ENCODE measurements around the gene TSC22D2. TPM values are rescaled to one million over a fixed set of nuclear protein-coding genes. Genes with fewer than 3 reads are reported as not detected.

Gene TSC22D2
- total and polyA plus RNA-seq, 10 of the 15 experiments (the other 5 are each of a cell fraction or from before 2014, with no cell fraction given): 7.4 to 19.4 (median 10.9) TPM

- H3K4me2 ChIP-seq (ENCODE audit: control insufficient read depth, insufficient read depth): no peak overlapping the region
- FAIRE-seq: no peak
- ATAC-seq: no peak
- H3K27ac ChIP-seq (ENCODE audit: control insufficient read depth, insufficient read depth): no peak overlapping the region
- 79% methylated on average over 3 of the region's 3 CpGs for WGBS (ENCODE audit: insufficient coverage, insufficient replicate concordance, low lambda C conversion rate, missing lambda C conversion rate)
- RAD21 ChIA-PET (ENCODE audit: unreplicated experiment): interaction anchor here (1.0 to 3.3 kb wide), 3 partner anchors 10 to 12 kb away, joined by 3 to 17 read pairs (median 4); partner anchors contain the start of gene TSC22D2
- no peak for DNase-seq (ENCODE audit: low read depth, low spot score)
- H3K36me3 ChIP-seq (ENCODE audit: control insufficient read depth in 2 of 2, insufficient read depth in 2 of 2, low read length in 1 of 2): no peaks in the 10 kb centered on the region
- no peak overlapping the region for H3K9ac ChIP-seq (ENCODE audit: control insufficient read depth, insufficient read depth, low read length)
- POLR2A ChIA-PET: interaction anchor here (1.3 to 4.2 kb wide), 2 partner anchors 10 to 191 kb away, joined by 3 to 26 read pairs; partner anchors contain the start of gene TSC22D2
- no peak overlapping the region for H2AFZ ChIP-seq (ENCODE audit: control insufficient read depth, low read depth, low read length)
- H3K27me3 ChIP-seq (replicated peaks in 1 of 2; ENCODE audit: control insufficient read depth in 2 of 2, insufficient read depth in 2 of 2, low read length in 1 of 2): no peaks in the 10 kb centered on the region; a peak in 1 of 4 replicates
- CTCF ChIA-PET: interaction anchor here (1.6 to 3.7 kb wide), 3 partner anchors 10 to 20 kb away, joined by 3 to 33 read pairs (median 9); partner anchors contain the start of gene TSC22D2
- no peaks in the 10 kb centered on the region for H3K9me3 ChIP-seq (replicated peaks; ENCODE audit: control insufficient read depth, insufficient read depth, low read length)
- SMC1A ChIA-PET (ENCODE audit: uncharacterized antibody, unreplicated experiment): interaction anchor here (0.7 to 13.9 kb wide), 8 partner anchors 8 to 110 kb away, joined by 3 to 128 read pairs (median 3); partner anchors contain the start of gene TSC22D2
- intact Hi-C loops (cut with micrococcal nuclease; ENCODE audit: unreplicated experiment) (no loop called here), in situ Hi-C loops (cut with MboI) (no loop called here)
- H3K4me3 ChIP-seq: no peak overlapping the region
- no peaks in the 10 kb centered on the region for H4K20me1 ChIP-seq (ENCODE audit: control insufficient read depth, insufficient read depth)
- no peaks in the 10 kb centered on the region for H3K4me1 ChIP-seq (ENCODE audit: control insufficient read depth, insufficient read depth, low read length)
- BruUV-seq (replicated peaks): no TSS peak
- no peaks in the 10 kb centered on the region for H3K79me2 ChIP-seq (ENCODE audit: control insufficient read depth, insufficient read depth, low read length)
- no peak for TF ChIP-seq FOXK2 (IDR thresholded peaks at IDR 0.05)
- TF ChIP-seq BCL3 (IDR thresholded peaks at IDR 0.05; ENCODE audit: borderline replicate concordance, insufficient read depth, low read depth, low read length, poor library complexity, severe bottlenecking): no peak
- TF ChIP-seq IRF3 (IDR thresholded peaks at IDR 0.05): no peak
- TF ChIP-seq MTA2 (IDR thresholded peaks at IDR 0.05; ENCODE audit: low read depth): no peak
- TF ChIP-seq USF2 (IDR thresholded peaks at IDR 0.05; ENCODE audit: borderline replicate concordance, low read depth, low read length): no peak
- TF ChIP-seq NBN (IDR thresholded peaks at IDR 0.05): no peak
- TF ChIP-seq IRF4 (IDR thresholded peaks at IDR 0.05; ENCODE audit: low read depth, low read length): no peak
- TF ChIP-seq ZNF592 (IDR thresholded peaks at IDR 0.05): no peak
- TF ChIP-seq CEBPB (IDR thresholded peaks at IDR 0.05; ENCODE audit: borderline replicate concordance in 1 of 2, low read depth in 2 of 2, low read length in 2 of 2): no peak
- TF ChIP-seq EGR1 (IDR thresholded peaks at IDR 0.05; ENCODE audit: borderline replicate concordance in 1 of 2, low read depth in 2 of 2, low read length in 2 of 2): no peak
- no peak for TF ChIP-seq ESRRA (IDR thresholded peaks at IDR 0.05; ENCODE audit: low read length)
- no peak for TF ChIP-seq ELK1 (IDR thresholded peaks at IDR 0.05; ENCODE audit: low read depth, low read length)
- no peak for TF ChIP-seq RCOR1 (conservative IDR thresholded peaks at IDR 0.05; ENCODE audit: low read depth, low read length)
Observed at GRCh38 chr3:150396956-150397550, 11.0 kb upstream of the TSC22D2 start.

All from GM12878 (cell line).